ENCODE data around the gene CFAP45.

Gene CFAP45

DNA sequence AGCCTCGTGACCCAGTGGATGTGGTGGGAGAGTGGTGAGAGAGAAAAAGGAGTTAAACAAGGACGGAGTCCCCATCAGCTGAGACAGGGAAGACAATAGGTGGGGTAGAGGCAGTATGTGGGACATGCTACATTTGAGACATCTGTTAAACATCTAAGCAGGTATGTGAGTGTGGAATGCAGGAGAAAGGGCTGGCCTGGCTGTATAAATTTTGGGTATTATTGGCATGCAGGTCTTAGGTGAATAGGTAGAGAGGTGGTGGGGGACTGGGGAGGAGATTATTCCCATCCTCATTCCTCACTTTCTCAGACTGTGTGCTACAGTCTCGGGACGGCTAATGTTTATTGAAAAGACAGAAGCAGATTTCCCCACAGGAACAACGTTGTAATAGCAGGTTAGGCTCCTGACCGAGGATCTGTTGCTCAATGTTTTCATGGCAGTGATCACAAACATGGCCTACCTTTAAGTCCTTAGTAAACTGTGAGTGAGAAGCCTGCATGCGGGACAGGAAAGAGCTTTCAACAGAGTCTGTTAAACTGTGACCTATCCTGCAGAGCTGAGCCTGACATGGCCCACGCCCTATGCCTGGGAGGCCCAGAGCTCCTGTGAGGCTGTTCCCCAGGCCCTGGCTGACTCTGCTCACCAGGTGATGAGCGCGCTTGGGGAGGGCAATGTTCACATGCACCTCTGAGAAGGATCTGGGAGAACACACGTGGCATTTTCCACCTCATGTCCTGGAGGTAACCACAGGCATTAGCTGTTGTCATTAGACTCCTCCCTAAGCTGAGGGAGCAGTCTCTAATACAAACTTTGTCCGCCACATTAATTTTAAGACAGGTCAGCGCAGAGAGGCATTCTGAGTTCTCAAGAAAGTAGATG, 54.0 kb downstream of the CFAP45 start:
- no peak for DNase-seq

GRCh38 chr1:159843459-159843858, 56.5 kb downstream of the CFAP45 start:
- no peak for DNase-seq

GRCh38 chr1:159841749-159842148, 58.2 kb downstream of the CFAP45 start:
- peak; percentile 39 for DNase-seq

DNA sequence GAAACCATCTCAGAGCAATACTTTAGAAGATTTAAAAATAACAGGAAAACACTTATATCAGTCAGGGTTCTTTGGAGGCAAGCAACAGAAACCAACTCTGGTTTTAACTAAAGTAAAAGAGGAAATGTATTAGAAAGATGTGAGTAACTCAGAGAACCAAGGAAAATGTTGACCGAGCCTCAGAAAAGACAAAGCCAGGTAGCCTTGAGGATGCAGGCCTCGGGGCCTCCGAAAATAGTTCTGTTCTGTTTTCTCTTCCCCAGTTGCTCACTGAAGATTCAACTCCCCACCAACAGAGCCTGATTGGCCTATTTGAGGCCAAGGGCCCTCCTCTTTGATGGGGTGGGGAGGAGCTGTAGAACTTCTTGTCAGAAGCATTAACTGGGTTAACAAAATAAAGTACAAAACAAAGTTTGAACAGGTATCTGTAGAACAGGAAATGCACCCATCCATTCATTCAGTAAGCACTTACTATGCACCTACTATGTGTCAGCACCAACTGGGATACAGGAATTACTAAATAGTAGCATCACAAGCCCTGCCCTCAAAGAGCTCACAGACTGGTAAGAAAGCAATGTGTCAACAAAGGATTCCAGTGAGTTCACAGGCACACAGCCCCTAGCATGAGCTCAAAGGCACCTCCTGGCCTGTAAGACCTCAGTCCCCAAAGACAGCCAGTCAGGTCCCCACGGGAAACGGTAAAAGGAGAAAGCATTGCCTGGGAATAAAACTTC, 60.7 kb downstream of the CFAP45 start:
- no peak for DNase-seq

GRCh38 chr1:159838715-159839114, 61.2 kb downstream of the CFAP45 start:
- DNase-seq = no peak

GRCh38 chr1:159835862-159836525, 64.0 kb downstream of the CFAP45 start:
- DNase-seq = no peak

GRCh38 chr1:159835356-159835755, 64.6 kb downstream of the CFAP45 start:
- no peak for DNase-seq

DNA sequence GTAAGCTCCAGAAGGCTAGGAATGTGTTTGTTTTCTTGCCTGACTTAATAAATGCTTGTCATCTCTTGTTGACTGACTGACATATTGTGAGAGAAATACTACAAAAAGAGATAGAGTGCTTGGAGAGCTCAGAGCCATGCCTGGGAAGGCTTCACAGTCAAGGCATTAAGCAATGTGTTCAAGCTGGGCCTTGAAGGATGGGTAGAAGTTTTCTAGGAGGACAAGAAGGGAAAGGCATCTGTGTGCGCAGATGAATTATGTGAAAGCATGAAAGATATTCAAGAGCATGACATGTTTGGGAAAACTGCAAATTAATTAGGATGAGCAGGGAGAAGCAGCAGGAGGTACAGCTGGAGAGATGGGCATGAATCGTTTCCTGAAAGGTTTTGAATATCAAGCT, 67.7 kb downstream of the CFAP45 start:
- DNase-seq = no peak

GRCh38 chr1:159831412-159832141, 68.4 kb downstream of the CFAP45 start:
- peak; percentile 59 for DNase-seq

DNA sequence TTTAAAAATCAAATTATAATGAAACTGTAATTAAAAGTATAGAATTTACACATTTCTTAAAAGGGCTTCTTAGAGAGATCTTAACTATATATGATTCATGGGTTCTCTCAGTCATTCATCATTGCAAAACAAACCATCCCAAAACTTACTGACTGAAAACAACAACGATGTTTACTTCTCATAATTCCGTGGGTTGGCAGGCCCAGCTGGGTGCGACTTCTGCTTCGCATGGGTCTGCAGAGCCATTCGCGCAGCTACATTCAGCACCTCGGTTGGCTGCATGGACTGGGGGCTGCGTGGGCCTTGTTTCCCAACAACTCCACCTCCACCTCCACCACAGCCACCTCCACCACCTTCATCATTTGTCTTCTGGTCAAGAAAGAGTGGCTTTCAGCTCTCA, 69.2 kb downstream of the CFAP45 start:
- DNase-seq = no peak

DNA sequence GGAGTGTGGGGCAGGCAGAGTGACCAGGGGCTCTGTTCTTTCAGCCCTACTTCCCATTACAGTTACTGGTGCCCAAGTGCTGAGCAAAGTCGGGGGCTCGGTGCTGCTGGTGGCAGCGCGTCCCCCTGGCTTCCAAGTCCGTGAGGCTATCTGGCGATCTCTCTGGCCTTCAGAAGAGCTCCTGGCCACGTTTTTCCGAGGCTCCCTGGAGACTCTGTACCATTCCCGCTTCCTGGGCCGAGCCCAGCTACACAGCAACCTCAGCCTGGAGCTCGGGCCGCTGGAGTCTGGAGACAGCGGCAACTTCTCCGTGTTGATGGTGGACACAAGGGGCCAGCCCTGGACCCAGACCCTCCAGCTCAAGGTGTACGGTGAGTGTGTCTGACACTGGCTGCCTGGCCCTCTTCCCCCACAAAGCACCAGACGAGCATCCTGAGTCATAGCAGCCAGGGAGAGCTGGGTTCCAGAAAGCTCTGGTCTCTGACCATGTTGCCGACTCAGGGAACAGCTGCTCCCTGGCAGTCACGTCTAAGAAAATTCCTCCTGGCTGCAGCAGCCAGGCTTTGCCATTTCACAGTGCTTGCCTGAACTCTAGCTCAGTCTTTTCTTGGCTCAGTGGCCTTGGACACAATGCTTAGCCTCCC, 70.0 kb downstream of the CFAP45 start:
- no peak for DNase-seq

- peak; percentile 62 for DNase-seq
These were observed 70.7 kb downstream of the CFAP45 start for GRCh38 chr1:159829273-159829634.

GRCh38 chr1:159828581-159829272, 71.2 kb downstream of the CFAP45 start:
- DNase-seq = no peak

- DNase-seq = no peak
These were observed 71.8 kb downstream of the CFAP45 start for GRCh38 chr1:159828176-159828575.

DNA sequence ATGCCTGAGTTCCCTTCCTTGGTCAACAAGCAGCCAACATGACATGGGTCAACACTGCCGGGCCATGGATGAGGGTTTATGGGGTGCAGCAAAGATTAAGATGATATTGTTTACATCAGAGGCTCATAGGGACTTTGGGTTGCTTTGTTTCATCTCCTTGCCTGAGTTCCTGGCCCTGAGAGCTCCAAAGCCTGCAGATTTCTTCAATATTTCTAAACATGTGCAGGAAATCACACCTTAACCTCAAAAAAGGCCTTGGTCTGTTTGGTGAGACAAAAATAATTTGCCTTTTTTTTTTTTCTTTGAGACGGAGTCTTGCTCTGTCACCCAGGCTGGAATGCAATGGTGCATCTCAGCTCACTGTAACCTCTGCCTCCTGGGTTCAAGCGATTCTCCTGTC, 72.4 kb downstream of the CFAP45 start:
- DNase-seq = no peak

GRCh38 chr1:159827102-159827490, 72.9 kb downstream of the CFAP45 start:
- no peak for DNase-seq

- no peak for DNase-seq
These were observed 73.4 kb downstream of the CFAP45 start, which contains the start of gene SLAMF8 for GRCh38 chr1:159826441-159827101. SLAMF8 (plus strand) TSS chr1:159826873; CDS start chr1:159826899, 26 bp downstream.

DNA sequence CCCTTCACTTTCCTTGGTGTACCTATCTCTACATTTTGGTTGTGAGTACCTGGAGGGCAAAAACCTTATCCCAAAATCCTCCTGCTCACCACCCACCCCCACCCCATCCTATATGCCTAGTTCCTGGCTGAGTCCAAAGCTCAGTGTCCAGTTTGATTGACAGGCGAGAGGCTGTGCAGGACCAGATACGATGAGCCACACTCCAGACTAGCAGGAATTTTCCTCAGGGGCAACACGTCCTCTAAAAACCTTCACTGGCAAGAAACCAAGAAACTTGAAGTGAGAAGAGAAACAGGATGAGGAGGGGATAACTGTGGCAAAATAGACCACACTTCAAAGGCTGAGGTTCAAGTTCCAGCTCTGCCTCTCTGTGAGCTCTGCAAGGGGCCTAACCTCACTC, 74.4 kb downstream of the CFAP45 start:
- DNase-seq = no peak

DNA sequence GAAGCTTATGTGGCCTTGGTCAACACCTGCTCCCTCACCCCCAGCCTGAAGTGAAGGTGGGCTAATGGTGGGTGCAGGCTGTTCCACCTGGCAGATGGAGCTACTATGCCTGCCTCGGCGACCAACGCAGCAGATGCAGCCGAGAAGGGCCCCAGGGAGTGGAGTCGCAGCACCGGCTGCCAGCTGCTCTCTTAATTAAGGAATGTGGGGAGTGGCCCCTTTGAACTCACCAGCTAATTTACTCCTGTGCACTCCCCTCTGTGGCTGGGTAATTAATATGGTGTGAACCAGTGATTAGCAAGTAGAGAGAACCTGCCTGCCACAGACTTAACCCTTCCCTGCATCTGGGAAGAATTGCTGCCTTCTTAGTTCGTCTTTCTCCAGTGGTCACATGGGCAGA, 76.6 kb downstream of the CFAP45 start:
- peak; percentile 73 for DNase-seq
